ENCODE data around the gene DCLRE1A. TPM values are rescaled to one million over a fixed set of nuclear protein-coding genes. Genes with fewer than 3 reads are reported as not detected.

DCLRE1A gene
- total and polyA plus RNA-seq, 2 experiments from 2014 or later: 6.1 to 13.8 TPM

GRCh38 chr10:113865901-113866300, 12.0 kb upstream of the DCLRE1A start:
- TF ChIP-seq CREB1 (CRISPR knock-in tag; IDR thresholded peaks at IDR 0.05; ENCODE audit: low read depth): no peak
- no peak for TF ChIP-seq EZH2phosphoT487 (IDR thresholded peaks at IDR 0.05; ENCODE audit: unreplicated experiment)
- no peak for TF ChIP-seq POLR2AphosphoS5 (IDR thresholded peaks at IDR 0.05; ENCODE audit: low read depth)
- TF ChIP-seq NANOG (IDR thresholded peaks at IDR 0.05; ENCODE audit: borderline replicate concordance): no peak
- Histone ChIP-seq H4K20me1 (replicated peaks; ENCODE audit: insufficient read depth) (peaks cover 8% of the 10 kb centered on the region; the same call in 1 of the 2 replicates), H3K9me2 (ENCODE audit: insufficient read depth) (no peaks in the 10 kb centered on the region), H3K79me2 (replicated peaks; ENCODE audit: insufficient read depth) (peaks cover 51% of the 10 kb centered on the region), H3K36me3 (ENCODE audit: insufficient read depth) (peaks cover 2% of the 10 kb centered on the region; the same call in 1 of the 2 replicates), H3K27me3 (ENCODE audit: insufficient read depth) (no peaks in the 10 kb centered on the region), H3K4me2 (no peak overlapping the region), H3K27ac (ENCODE audit: low read depth) (no peak overlapping the region), H3K4me3 (no peak overlapping the region), H2AFZ (no peak overlapping the region), H3F3A (replicated peaks; ENCODE audit: low read depth) (no peaks in the 10 kb centered on the region), H3K4me1 (ENCODE audit: insufficient read depth) (no peaks in the 10 kb centered on the region)
- DNase-seq (ENCODE audit: low spot score): no peak
- Mint-ChIP-seq H3K4me3 (no peak overlapping the region), H3K9me3 (no peaks in the 10 kb centered on the region; the same call in 2 of the 3 replicates), H3K4me1 (no peaks in the 10 kb centered on the region), H3K27ac (no peak overlapping the region), H3K36me3 (ENCODE audit: low read depth) (peaks cover 26% of the 10 kb centered on the region), H3K27me3 (ENCODE audit: insufficient read depth, low read depth, poor library complexity) (no peaks in the 10 kb centered on the region)
- no peak for ATAC-seq

DNA sequence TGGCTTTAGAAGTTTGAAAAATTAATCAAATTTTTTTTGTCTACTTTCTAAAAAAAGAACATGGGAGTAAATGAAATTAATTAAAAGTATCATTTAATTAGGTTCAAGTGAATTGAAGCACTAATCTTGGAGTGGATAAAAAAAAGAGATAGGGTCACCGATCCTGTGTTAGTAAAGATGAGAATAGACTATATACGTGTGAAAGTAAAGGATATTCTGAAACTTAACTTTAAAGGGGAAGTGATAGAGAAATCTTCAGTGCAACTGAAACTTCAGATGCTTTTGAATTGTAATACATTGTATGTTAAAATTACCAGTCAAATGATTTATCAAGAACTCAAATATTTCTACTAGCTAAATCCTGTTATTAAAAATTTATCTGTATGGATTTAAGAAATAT, 5.4 kb upstream of the DCLRE1A start:
- Mint-ChIP-seq H3K27ac (no peak overlapping the region), H3K4me1 (peaks cover 8% of the 10 kb centered on the region; the same call in 1 of the 3 replicates), H3K27me3 (ENCODE audit: insufficient read depth, low read depth, poor library complexity) (peaks cover 7% of the 10 kb centered on the region), H3K4me3 (no peak overlapping the region), H3K9me3 (peaks cover 2% of the 10 kb centered on the region; the same call in 1 of the 3 replicates), H3K36me3 (ENCODE audit: low read depth) (peaks cover 48% of the 10 kb centered on the region)
- Histone ChIP-seq H2AFZ (no peak overlapping the region), H3F3A (replicated peaks; ENCODE audit: low read depth) (no peaks in the 10 kb centered on the region), H3K4me1 (ENCODE audit: insufficient read depth) (peaks cover 11% of the 10 kb centered on the region), H3K79me2 (replicated peaks; ENCODE audit: insufficient read depth) (peaks cover 44% of the 10 kb centered on the region), H3K9me2 (ENCODE audit: insufficient read depth) (no peaks in the 10 kb centered on the region), H4K20me1 (replicated peaks; ENCODE audit: insufficient read depth) (no peaks in the 10 kb centered on the region), H3K4me3 (no peak overlapping the region), H3K27ac (ENCODE audit: low read depth) (no peak overlapping the region), H3K36me3 (ENCODE audit: insufficient read depth) (peaks cover 24% of the 10 kb centered on the region), H3K4me2 (no peak overlapping the region), H3K27me3 (ENCODE audit: insufficient read depth) (no peaks in the 10 kb centered on the region)
- no peak for ATAC-seq
- TF ChIP-seq ZNF114 (CRISPR knock-in tag; IDR thresholded peaks at IDR 0.05) (no peak), NANOG (IDR thresholded peaks at IDR 0.05; ENCODE audit: borderline replicate concordance) (no peak)
- no peak for DNase-seq (ENCODE audit: low spot score)

DNA sequence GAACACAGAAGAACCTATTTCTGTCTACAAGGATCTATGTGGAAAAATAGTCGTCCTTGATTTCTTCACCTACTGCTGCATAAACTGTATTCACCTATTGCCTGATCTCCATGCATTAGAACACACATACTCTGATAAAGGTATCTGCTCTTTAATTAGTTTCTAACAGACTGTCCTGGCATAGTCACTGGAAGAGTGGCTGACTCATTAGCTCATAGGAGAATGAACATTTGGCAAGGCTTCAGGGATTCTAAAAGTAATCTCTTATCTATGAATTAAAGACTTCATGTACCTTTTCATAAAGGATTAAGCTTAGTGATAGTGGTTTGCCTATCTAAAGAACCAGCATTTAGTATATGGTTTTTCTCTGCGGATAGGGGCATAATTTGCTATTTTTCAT, 4.7 kb upstream of the DCLRE1A start:
- Histone ChIP-seq H3K4me3 (no peak overlapping the region), H3K79me2 (replicated peaks; ENCODE audit: insufficient read depth) (peaks cover 44% of the 10 kb centered on the region), H3K4me2 (no peak overlapping the region), H3K27ac (ENCODE audit: low read depth) (no peak overlapping the region), H4K20me1 (replicated peaks; ENCODE audit: insufficient read depth) (no peaks in the 10 kb centered on the region), H3K4me1 (ENCODE audit: insufficient read depth) (peaks cover 14% of the 10 kb centered on the region), H2AFZ (no peak overlapping the region), H3K27me3 (ENCODE audit: insufficient read depth) (no peaks in the 10 kb centered on the region), H3F3A (replicated peaks; ENCODE audit: low read depth) (no peaks in the 10 kb centered on the region), H3K36me3 (ENCODE audit: insufficient read depth) (peaks cover 24% of the 10 kb centered on the region), H3K9me2 (ENCODE audit: insufficient read depth) (no peaks in the 10 kb centered on the region)
- no peak overlapping the region for H3K4me3 Mint-ChIP-seq
- TF ChIP-seq ZNF331 (CRISPR knock-in tag; IDR thresholded peaks at IDR 0.05; ENCODE audit: low read depth) (no peak), EZH2phosphoT487 (IDR thresholded peaks at IDR 0.05; ENCODE audit: unreplicated experiment) (no peak), POLR2AphosphoS5 (IDR thresholded peaks at IDR 0.05; ENCODE audit: low read depth) (no peak), ZNF114 (CRISPR knock-in tag; IDR thresholded peaks at IDR 0.05) (no peak), CREB1 (CRISPR knock-in tag; IDR thresholded peaks at IDR 0.05; ENCODE audit: low read depth) (no peak), STAT1 (IDR thresholded peaks at IDR 0.05; ENCODE audit: unreplicated experiment) (no peak), ZNF462 (CRISPR knock-in tag; IDR thresholded peaks at IDR 0.05) (no peak)
- TF ChIP-seq, protein P1, sequence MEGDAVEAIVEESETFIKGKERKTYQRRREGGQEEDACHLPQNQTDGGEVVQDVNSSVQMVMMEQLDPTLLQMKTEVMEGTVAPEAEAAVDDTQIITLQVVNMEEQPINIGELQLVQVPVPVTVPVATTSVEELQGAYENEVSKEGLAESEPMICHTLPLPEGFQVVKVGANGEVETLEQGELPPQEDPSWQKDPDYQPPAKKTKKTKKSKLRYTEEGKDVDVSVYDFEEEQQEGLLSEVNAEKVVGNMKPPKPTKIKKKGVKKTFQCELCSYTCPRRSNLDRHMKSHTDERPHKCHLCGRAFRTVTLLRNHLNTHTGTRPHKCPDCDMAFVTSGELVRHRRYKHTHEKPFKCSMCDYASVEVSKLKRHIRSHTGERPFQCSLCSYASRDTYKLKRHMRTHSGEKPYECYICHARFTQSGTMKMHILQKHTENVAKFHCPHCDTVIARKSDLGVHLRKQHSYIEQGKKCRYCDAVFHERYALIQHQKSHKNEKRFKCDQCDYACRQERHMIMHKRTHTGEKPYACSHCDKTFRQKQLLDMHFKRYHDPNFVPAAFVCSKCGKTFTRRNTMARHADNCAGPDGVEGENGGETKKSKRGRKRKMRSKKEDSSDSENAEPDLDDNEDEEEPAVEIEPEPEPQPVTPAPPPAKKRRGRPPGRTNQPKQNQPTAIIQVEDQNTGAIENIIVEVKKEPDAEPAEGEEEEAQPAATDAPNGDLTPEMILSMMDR (conservative IDR thresholded peaks at IDR 0.05; ENCODE audit: low read depth in 2 of 2): no peak
- peaks cover 12% of the 10 kb centered on the region; the same call in 2 of the 3 replicates for H3K4me1 Mint-ChIP-seq
- peaks cover 9% of the 10 kb centered on the region for H3K27me3 Mint-ChIP-seq (ENCODE audit: insufficient read depth, low read depth, poor library complexity)
- ATAC-seq: no peak
- H3K36me3 Mint-ChIP-seq (ENCODE audit: low read depth): peaks cover 41% of the 10 kb centered on the region
- no peak overlapping the region for H3K27ac Mint-ChIP-seq
- peaks cover 2% of the 10 kb centered on the region; the same call in 1 of the 3 replicates for H3K9me3 Mint-ChIP-seq
- DNase-seq (ENCODE audit: low spot score): no peak

Measured in GM23338 (cell line).